ENCODE data around the gene FMNL2. TPM values are rescaled to one million over a fixed set of nuclear protein-coding genes. Genes with fewer than 3 reads are reported as not detected.

Gene FMNL2
- total RNA-seq, 1 experiment from 2014 or later, result 33.6 TPM

- WGBS (ENCODE audit: extremely low coverage, insufficient read length, low lambda C conversion rate), result no CpG with 5 or more reads among the region's 3 CpGs
- no peak overlapping the region for H3K4me3 Mint-ChIP-seq
- no peak for DNase-seq
- H3K56ac ChIP-seq (ENCODE audit: insufficient read length, low read depth, low read length), result no peak overlapping the region
- no peak overlapping the region for H4K8ac ChIP-seq (replicated peaks; ENCODE audit: insufficient read length, low read depth, low read length)
- no peak overlapping the region for H3K27ac Mint-ChIP-seq
- no peak overlapping the region for H3K18ac ChIP-seq (ENCODE audit: insufficient read length, low read depth, low read length)
- H3K27ac ChIP-seq (ENCODE audit: insufficient read length, low read depth, low read length), result no peak overlapping the region
- no peak overlapping the region for H3K14ac ChIP-seq (ENCODE audit: insufficient read depth, low read length)
- no peak overlapping the region for H2BK12ac ChIP-seq (ENCODE audit: insufficient read length, low read depth, low read length)
- H2BK20ac ChIP-seq (ENCODE audit: low read depth, low read length, poor library complexity, severe bottlenecking), result no peak overlapping the region
- H3K4me1 ChIP-seq (ENCODE audit: insufficient read depth, low read length), result no peaks in the 10 kb centered on the region
- peaks cover 12% of the 10 kb centered on the region; the same call in 1 of the 2 replicates for H3K79me2 ChIP-seq (ENCODE audit: insufficient read depth, low read length)
- no peaks in the 10 kb centered on the region for H3K9me3 ChIP-seq (ENCODE audit: control insufficient read depth, low read depth, low read length)
- no peaks in the 10 kb centered on the region for H3K9me3 Mint-ChIP-seq
- no peaks in the 10 kb centered on the region for H3K27me3 ChIP-seq (ENCODE audit: insufficient read depth, low read length)
- no peak overlapping the region for H3T11ph ChIP-seq (ENCODE audit: low read length)
- H4K5ac ChIP-seq (ENCODE audit: insufficient read length, low read depth, low read length), result no peak overlapping the region
- H3K9ac ChIP-seq (ENCODE audit: extremely low read depth, insufficient read length, low read length), result no peak overlapping the region
- no peak overlapping the region for H2AK5ac ChIP-seq (ENCODE audit: insufficient read length, low read length)
- TF ChIP-seq CTCF (conservative IDR thresholded peaks at IDR 0.05), result no peak
- H2AFZ ChIP-seq (ENCODE audit: low read length), result no peak overlapping the region
- H2BK5ac ChIP-seq (ENCODE audit: insufficient read length, low read length), result no peak overlapping the region
- H3K79me1 ChIP-seq (ENCODE audit: insufficient read depth, low read depth, low read length, poor library complexity, severe bottlenecking), result no peaks in the 10 kb centered on the region
- H3K4me1 Mint-ChIP-seq, result no peaks in the 10 kb centered on the region
- H2BK120ac ChIP-seq (ENCODE audit: low read depth, low read length, poor library complexity, severe bottlenecking), result no peak overlapping the region
- no peaks in the 10 kb centered on the region for H3K23me2 ChIP-seq (ENCODE audit: insufficient read length, low read depth, low read length, poor library complexity, severe bottlenecking)
- H2BK15ac ChIP-seq (ENCODE audit: low read depth, low read length), result no peak overlapping the region
- no peak overlapping the region for H3K4ac ChIP-seq (ENCODE audit: low read depth, low read length)
- H4K20me1 ChIP-seq (ENCODE audit: control insufficient read depth, insufficient read depth, insufficient read length), result no peaks in the 10 kb centered on the region
- H4K91ac ChIP-seq (ENCODE audit: insufficient read length, low read depth, low read length), result no peak overlapping the region
- H3K4me2 ChIP-seq (ENCODE audit: insufficient read depth, insufficient read length, low read length), result no peak overlapping the region
- H3K27me3 Mint-ChIP-seq (ENCODE audit: low read depth), result no peaks in the 10 kb centered on the region
- peaks cover 3 to 27% (median 10%) of the 10 kb centered on the region in 3 experiments; a peak in 5 of 7 replicates for H3K36me3 Mint-ChIP-seq (ENCODE audit: insufficient read depth in 1 of 3, low read depth in 3 of 3)
- H3K23ac ChIP-seq (ENCODE audit: insufficient read length, low read depth, low read length), result no peak overlapping the region
These were observed 360.8 kb downstream of the FMNL2 start for GRCh38 chr2:152695763-152696162.

Measured in H9 (cell line).